ENCODE data around the gene ICOSLG. TPM values are rescaled to one million over a fixed set of nuclear protein-coding genes. Genes with fewer than 3 reads are reported as not detected.

Gene ICOSLG
- total and polyA plus RNA-seq, 4 donors: 0.59 to 3.8 (median 2.3) TPM

DNA sequence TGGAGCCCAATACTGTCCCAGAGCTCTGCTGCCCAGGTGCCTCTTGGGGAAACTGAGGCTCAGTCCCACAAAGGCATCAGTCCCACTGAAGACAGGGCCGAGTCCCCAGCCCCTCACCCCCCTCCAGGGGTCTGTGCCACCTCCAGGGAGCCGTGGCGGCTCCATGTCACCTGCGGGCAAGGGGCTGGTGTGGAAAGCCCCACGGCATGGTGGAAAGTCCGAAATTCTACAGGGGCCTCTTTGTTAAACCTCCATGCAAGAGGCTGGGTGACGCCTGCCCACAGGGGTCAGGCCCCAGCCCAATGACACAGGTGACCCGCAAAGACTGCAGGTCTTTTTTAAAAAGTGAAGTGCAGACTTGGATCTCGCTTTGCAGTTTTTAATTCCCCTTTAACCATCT lies 41.6 kb upstream of the ICOSLG start:
- no peak overlapping the region for H3K4me3 ChIP-seq (ENCODE audit: low read depth, low read length)
- DNase-seq (ENCODE audit: low read depth in 4 of 6, low spot score in 6 of 6): no peak
- H3K9me3 ChIP-seq (ENCODE audit: control insufficient read depth, insufficient read depth, low read length): no peaks in the 10 kb centered on the region
- H3K36me3 ChIP-seq (ENCODE audit: control insufficient read depth, insufficient read depth, low read length): no peaks in the 10 kb centered on the region
- no peak overlapping the region for H3K27ac ChIP-seq (ENCODE audit: low read depth, low read length)
- H3K27me3 ChIP-seq (ENCODE audit: control insufficient read depth, insufficient read depth, low read length): peaks cover 17% of the 10 kb centered on the region
- 91% methylated on average over 6 of the region's 9 CpGs for WGBS (ENCODE audit: insufficient coverage)
- H3K4me1 ChIP-seq (ENCODE audit: control insufficient read depth, insufficient read depth, low read length): peaks cover 20% of the 10 kb centered on the region

DNA sequence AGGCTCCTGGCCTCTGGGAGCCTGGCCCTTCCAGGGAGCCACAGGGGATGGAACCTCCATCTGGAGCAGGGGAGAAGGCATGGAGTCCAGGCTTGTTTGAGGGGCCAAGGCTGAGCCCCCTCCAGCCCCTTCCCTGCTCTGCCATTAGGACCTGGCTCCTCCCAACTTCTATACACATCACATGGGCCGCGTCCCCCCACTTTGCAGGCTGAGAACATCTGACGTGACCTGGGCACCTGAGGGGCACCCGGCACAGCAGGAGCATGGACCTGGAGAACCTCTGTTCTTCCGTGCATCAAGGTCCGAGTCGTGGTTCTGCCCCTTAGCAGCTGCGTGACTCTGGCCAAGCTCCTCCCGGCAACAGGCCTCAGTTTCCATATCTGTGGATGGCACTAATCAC lies 41.1 kb upstream of the ICOSLG start:
- H3K4me3 ChIP-seq (ENCODE audit: low read depth, low read length): no peak overlapping the region
- no peaks in the 10 kb centered on the region for H3K36me3 ChIP-seq (ENCODE audit: control insufficient read depth, insufficient read depth, low read length)
- peaks cover 11% of the 10 kb centered on the region for H3K27me3 ChIP-seq (ENCODE audit: control insufficient read depth, insufficient read depth, low read length)
- H3K4me1 ChIP-seq (ENCODE audit: control insufficient read depth, insufficient read depth, low read length): peaks cover 20% of the 10 kb centered on the region
- no peak overlapping the region for H3K27ac ChIP-seq (ENCODE audit: low read depth, low read length)
- no peaks in the 10 kb centered on the region for H3K9me3 ChIP-seq (ENCODE audit: control insufficient read depth, insufficient read depth, low read length)
- 92% methylated on average over 9 of the region's 9 CpGs for WGBS (ENCODE audit: insufficient coverage)
- no peak for DNase-seq (ENCODE audit: low read depth in 4 of 6, low spot score in 6 of 6)

DNA sequence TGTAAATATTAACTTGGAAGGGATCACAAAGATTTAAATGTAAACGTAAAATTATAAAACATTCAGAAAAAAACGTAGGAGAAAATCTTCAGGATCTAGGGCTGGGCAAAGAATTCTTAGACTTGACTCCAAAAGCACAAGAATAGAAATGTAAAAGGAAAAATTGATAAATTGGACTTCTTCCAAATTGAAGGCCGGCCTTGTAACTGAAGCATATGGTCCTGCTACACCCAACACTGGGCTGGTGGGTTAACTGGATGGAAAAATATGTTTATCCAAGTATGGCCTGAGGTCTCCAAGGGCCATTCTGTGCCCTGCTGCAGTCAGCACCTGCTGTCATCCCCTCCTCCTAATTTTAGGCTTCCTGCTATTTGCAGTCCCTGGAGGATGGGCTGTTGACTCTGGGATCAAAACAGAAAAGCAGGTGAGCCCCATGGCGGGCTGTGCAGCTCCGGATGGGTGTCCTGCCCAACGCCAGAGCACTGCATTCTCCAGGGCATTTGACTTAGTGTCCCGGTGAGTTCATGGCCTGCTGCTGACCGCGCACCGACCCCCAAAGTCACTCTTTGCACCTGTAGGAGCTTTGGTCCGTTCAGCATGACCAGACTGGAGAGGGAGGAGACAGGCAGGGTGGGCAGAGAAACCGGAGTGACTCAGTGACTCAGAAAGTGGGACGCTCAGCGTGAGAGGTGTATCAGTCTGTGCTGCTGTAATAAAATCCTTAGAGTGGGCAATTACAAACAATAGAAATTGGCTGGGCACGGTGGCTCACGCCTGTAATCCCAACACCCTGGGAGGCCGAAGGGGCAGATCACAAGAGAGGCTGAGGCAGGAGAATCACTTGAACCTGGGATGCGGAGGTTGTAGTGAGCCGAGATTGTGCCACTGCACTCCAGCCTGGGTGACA lies 38.9 kb upstream of the ICOSLG start:
- no peaks in the 10 kb centered on the region for H3K9me3 ChIP-seq (ENCODE audit: control insufficient read depth, insufficient read depth, low read length)
- no peaks in the 10 kb centered on the region for H3K36me3 ChIP-seq (ENCODE audit: control insufficient read depth, insufficient read depth, low read length)
- no peak overlapping the region for H3K4me3 ChIP-seq (ENCODE audit: low read depth, low read length)
- no peak for DNase-seq (ENCODE audit: low read depth in 4 of 6, low spot score in 6 of 6)
- H3K27me3 ChIP-seq (ENCODE audit: control insufficient read depth, insufficient read depth, low read length): no peaks in the 10 kb centered on the region
- peaks cover 10% of the 10 kb centered on the region for H3K4me1 ChIP-seq (ENCODE audit: control insufficient read depth, insufficient read depth, low read length)
- 71% methylated on average over 15 of the region's 19 CpGs for whole genome bisulfite sequencing (ENCODE audit: insufficient coverage)
- H3K27ac ChIP-seq (ENCODE audit: low read depth, low read length): no peak overlapping the region

DNA sequence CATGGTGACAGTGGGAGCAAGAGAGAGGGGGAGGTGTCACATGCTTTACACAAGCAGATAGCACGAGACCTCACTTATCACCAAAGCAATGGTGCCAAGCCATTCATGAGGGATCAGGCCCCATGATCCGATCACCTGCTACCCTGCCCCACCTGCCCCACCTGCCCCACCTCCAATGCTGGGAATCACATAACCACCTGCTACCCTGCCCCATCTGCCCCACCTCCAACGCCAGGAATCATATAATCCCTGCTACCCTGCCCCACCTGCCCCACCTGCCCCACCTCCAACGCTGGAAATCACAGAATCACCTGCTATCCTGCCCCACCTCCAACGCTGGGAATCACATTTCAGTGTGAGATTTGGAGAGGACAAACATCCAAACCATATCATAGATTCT lies 34.3 kb upstream of the ICOSLG start:
- Histone ChIP-seq H3K36me3 (ENCODE audit: control insufficient read depth, insufficient read depth, low read length) (no peaks in the 10 kb centered on the region), H3K4me1 (ENCODE audit: control insufficient read depth, insufficient read depth, low read length) (no peaks in the 10 kb centered on the region)

DNA sequence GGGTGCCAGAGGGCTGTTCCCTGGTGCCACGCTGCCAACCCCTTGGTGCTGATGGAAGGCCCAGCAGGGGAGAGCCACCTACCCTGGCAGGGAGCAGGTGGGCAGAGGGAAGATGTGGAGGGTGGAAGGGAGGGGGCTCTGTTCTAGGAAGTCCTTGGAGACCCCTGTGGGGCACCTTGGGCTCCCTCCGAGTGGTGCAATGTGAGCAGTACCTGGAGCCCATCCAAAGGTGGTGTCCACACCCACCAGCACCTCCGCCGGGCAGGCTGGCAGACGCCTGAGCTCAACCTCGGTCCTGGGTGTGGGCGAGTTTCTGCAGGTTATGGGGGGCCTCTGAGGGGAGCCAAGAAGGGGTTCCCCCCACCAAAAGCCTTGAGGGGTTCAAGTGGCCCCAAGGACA lies 32.3 kb upstream of the ICOSLG start:
- no peaks in the 10 kb centered on the region for H3K27me3 ChIP-seq (ENCODE audit: control insufficient read depth, insufficient read depth, low read length)
- WGBS (ENCODE audit: insufficient coverage): 90% methylated on average over 7 of the region's 7 CpGs

More for the DNA sequence above, 34.3 kb upstream of the ICOSLG start:
- H3K27me3 ChIP-seq (ENCODE audit: control insufficient read depth, insufficient read depth, low read length): no peaks in the 10 kb centered on the region
- 62% methylated on average over 3 of the region's 5 CpGs for WGBS (ENCODE audit: insufficient coverage)
- no peak overlapping the region for H3K4me3 ChIP-seq (ENCODE audit: low read depth, low read length)
- DNase-seq (ENCODE audit: low read depth in 4 of 6, low spot score in 6 of 6): no peak
- no peaks in the 10 kb centered on the region for H3K9me3 ChIP-seq (ENCODE audit: control insufficient read depth, insufficient read depth, low read length)
- H3K27ac ChIP-seq (ENCODE audit: low read depth, low read length): no peak overlapping the region

DNA sequence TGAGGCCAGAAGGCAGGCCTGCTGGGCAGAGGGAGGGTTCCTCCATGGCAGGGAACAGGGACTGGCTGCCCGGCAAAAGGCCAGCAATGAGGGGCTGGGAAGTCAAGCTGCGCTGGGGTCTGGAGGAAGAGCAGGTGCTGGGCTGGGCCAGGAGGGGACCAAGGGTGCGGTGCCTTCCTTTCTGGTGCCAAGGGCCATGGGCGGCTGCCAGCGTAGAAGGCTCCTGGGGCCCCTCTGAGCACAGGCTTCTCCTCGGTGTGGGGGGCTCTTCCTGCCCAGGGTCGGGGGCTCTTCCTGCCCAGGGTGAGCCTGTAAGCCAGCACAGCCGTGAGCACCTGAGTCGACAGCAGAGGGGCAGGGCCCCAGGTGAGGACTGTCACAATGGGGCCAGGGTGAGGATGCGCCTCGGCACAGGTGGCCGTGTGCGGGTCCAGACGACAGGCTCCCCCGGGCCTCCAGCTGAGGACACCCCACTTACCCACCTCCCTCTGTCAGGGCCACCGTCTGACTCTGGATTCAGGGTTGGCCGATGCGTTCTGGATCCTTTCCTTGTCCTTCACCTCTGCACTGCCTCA lies 31.6 kb upstream of the ICOSLG start:
- DNase-seq (ENCODE audit: low read depth in 4 of 6, low spot score in 6 of 6): no peak

More for the DNA sequence above, 32.3 kb upstream of the ICOSLG start:
- H3K36me3 ChIP-seq (ENCODE audit: control insufficient read depth, insufficient read depth, low read length): no peaks in the 10 kb centered on the region
- no peaks in the 10 kb centered on the region for H3K9me3 ChIP-seq (ENCODE audit: control insufficient read depth, insufficient read depth, low read length)
- H3K4me3 ChIP-seq (ENCODE audit: low read depth, low read length): no peak overlapping the region
- no peaks in the 10 kb centered on the region for H3K4me1 ChIP-seq (ENCODE audit: control insufficient read depth, insufficient read depth, low read length)
- no peak overlapping the region for H3K27ac ChIP-seq (ENCODE audit: low read depth, low read length)
- DNase-seq (ENCODE audit: low read depth in 4 of 6, low spot score in 6 of 6): no peak

DNA sequence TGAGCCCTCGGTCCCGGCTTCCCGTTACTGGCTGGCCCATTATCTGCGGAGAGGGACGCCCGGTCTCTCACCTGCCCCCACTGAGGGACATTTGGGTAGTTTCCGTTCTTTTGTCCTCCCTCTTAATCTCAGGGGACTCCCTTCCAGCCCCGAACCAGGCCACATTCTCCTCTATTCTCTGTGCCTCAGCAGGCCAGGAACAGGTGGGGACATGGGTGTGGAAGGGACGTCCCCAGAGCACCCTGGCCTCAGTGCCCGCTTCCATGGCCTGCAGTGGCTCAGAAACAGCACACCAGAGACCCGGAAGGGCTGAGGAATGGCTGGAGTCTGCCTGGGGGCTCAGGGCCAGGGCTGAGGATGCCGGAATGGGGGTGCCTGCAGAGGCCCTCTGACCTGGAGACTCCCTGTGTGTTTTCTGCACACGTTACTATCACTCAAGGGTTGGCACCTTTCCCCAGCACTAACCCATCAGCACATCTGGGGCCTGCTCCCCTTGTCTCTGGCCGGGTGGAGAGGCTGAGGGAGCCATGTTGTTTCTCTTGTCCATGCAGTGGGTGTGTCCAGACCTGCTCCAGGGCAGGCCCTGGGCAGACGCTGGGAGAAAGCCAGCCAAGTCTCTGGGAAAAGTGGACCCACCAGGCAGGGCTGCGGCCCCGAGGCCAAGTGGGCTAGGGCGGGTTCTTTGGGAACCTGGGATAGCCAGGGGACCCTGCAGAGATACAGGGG lies 31.0 kb upstream of the ICOSLG start:
- WGBS (ENCODE audit: insufficient coverage): 76% methylated on average over 17 of the region's 18 CpGs
- Histone ChIP-seq H3K27me3 (ENCODE audit: control insufficient read depth, insufficient read depth, low read length) (no peaks in the 10 kb centered on the region), H3K4me1 (ENCODE audit: control insufficient read depth, insufficient read depth, low read length) (no peaks in the 10 kb centered on the region), H3K27ac (ENCODE audit: low read depth, low read length) (no peak overlapping the region), H3K4me3 (ENCODE audit: low read depth, low read length) (no peak overlapping the region), H3K36me3 (ENCODE audit: control insufficient read depth, insufficient read depth, low read length) (no peaks in the 10 kb centered on the region), H3K9me3 (ENCODE audit: control insufficient read depth, insufficient read depth, low read length) (no peaks in the 10 kb centered on the region)
- no peak for DNase-seq (ENCODE audit: low read depth in 4 of 6, low spot score in 6 of 6)

More for the DNA sequence above, 31.6 kb upstream of the ICOSLG start:
- no peaks in the 10 kb centered on the region for H3K27me3 ChIP-seq (ENCODE audit: control insufficient read depth, insufficient read depth, low read length)
- no peaks in the 10 kb centered on the region for H3K36me3 ChIP-seq (ENCODE audit: control insufficient read depth, insufficient read depth, low read length)
- 87% methylated on average over 18 of the region's 18 CpGs for WGBS (ENCODE audit: insufficient coverage)
- no peaks in the 10 kb centered on the region for H3K9me3 ChIP-seq (ENCODE audit: control insufficient read depth, insufficient read depth, low read length)
- H3K27ac ChIP-seq (ENCODE audit: low read depth, low read length): no peak overlapping the region
- no peaks in the 10 kb centered on the region for H3K4me1 ChIP-seq (ENCODE audit: control insufficient read depth, insufficient read depth, low read length)
- H3K4me3 ChIP-seq (ENCODE audit: low read depth, low read length): no peak overlapping the region

DNA sequence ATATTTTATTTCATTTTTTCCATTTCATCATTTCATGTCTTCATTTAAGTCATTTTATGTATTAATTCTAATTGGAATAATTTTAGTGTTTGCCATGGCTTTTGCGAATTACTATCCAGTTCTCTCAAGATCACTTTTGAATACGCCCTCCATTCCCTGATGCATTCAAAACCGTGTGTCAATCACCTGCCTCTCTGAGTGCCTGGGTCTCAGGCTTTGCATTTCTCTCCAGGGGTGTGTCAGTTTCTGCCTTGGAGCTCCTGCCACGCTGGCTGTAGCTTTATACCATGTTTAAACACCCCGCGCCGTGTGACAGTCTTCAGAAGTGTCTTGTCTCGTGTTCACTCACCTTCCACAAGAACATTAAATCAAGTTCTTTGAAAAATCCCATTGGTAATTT lies 28.3 kb upstream of the ICOSLG start:
- no peak for DNase-seq (ENCODE audit: low read depth in 4 of 6, low spot score in 6 of 6)
- H3K9me3 ChIP-seq (ENCODE audit: control insufficient read depth, insufficient read depth, low read length): no peaks in the 10 kb centered on the region
- no peaks in the 10 kb centered on the region for H3K27me3 ChIP-seq (ENCODE audit: control insufficient read depth, insufficient read depth, low read length)
- 74% methylated on average over 3 of the region's 8 CpGs for WGBS (ENCODE audit: insufficient coverage)
- no peaks in the 10 kb centered on the region for H3K4me1 ChIP-seq (ENCODE audit: control insufficient read depth, insufficient read depth, low read length)
- no peaks in the 10 kb centered on the region for H3K36me3 ChIP-seq (ENCODE audit: control insufficient read depth, insufficient read depth, low read length)
- H3K4me3 ChIP-seq (ENCODE audit: low read depth, low read length): no peak overlapping the region
- H3K27ac ChIP-seq (ENCODE audit: low read depth, low read length): no peak overlapping the region

DNA sequence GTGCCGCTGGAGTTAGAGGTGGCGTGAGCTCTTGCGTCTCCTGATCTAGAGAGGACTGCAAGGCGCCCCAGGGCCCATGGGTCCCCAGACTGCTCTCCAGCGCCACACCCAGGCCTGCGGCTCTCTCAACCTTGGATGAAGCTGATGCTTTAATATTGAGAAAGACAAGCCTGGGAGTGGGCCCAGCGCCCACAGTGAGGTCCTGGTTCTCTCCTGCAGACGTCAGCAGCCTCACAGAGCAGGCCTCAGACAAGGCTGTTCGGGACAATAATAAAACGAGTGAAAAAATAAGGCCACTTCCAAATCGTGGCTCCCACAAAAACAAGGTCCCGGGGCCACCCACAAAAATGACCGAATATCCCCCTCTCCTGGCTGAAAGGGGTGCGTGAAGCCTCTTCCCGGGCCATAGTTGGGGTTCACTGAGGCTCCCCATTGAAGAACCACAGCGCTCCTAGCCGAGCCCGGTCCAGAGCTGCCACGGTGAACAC lies 27.0 kb upstream of the ICOSLG start:
- peaks cover 9% of the 10 kb centered on the region for H3K4me1 ChIP-seq (ENCODE audit: control insufficient read depth, insufficient read depth, low read length)
- H3K36me3 ChIP-seq (ENCODE audit: control insufficient read depth, insufficient read depth, low read length): no peaks in the 10 kb centered on the region
- WGBS (ENCODE audit: insufficient coverage): 83% methylated on average over 19 of the region's 19 CpGs
- DNase-seq (ENCODE audit: low read depth in 4 of 6, low spot score in 6 of 6): no peak
- no peaks in the 10 kb centered on the region for H3K9me3 ChIP-seq (ENCODE audit: control insufficient read depth, insufficient read depth, low read length)
- H3K4me3 ChIP-seq (ENCODE audit: low read depth, low read length): no peak overlapping the region
- H3K27me3 ChIP-seq (ENCODE audit: control insufficient read depth, insufficient read depth, low read length): no peaks in the 10 kb centered on the region
- H3K27ac ChIP-seq (ENCODE audit: low read depth, low read length): no peak overlapping the region
